Measurements from ENCODE around the gene CSKMT. TPM values are rescaled to one million over a fixed set of nuclear protein-coding genes. Genes with fewer than 3 reads are reported as not detected.

Gene CSKMT
- total and polyA plus RNA-seq, 10 of the 15 experiments (the other 5 are each of a cell fraction or from before 2014, with no cell fraction given): 7.0 to 213 (median 21.6) TPM

DNA sequence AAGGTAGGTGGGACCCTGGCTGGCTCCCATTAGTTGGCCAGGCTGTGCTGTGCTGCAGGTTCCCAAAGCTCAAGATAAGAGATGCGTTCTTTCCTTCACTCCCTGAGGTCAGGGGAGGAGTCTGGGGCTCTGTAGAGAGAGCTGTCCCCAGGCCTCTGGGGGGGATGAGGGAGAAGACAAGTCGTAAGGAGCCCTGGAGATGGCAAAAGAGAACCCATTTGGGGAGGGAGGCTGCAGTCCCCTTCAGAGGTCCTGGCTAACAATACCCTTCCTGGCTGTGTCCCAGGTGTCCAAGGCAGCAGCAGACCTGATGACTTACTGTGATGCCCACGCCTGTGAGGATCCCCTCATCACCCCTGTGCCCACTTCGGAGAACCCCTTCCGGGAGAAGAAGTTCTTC lies 43.3 kb downstream of the CSKMT start:
- Histone ChIP-seq H4K20me1 (ENCODE audit: control insufficient read depth, insufficient read depth) (no peaks in the 10 kb centered on the region), H3K36me3 (ENCODE audit: control insufficient read depth in 2 of 2, insufficient read depth in 2 of 2, low read length in 1 of 2) (peaks cover 12 to 17% of the 10 kb centered on the region in 2 experiments), H2AFZ (ENCODE audit: control insufficient read depth, low read depth, low read length) (no peak overlapping the region), H3K4me2 (ENCODE audit: control insufficient read depth, insufficient read depth) (peak overlapping the region; percentile 98), H3K9ac (ENCODE audit: control insufficient read depth, insufficient read depth, low read length) (peak overlapping the region; percentile 90), H3K27me3 (replicated peaks in 1 of 2; ENCODE audit: control insufficient read depth in 2 of 2, insufficient read depth in 2 of 2, low read length in 1 of 2) (no peaks in the 10 kb centered on the region), H3K9me3 (replicated peaks; ENCODE audit: control insufficient read depth, insufficient read depth, low read length) (no peaks in the 10 kb centered on the region), H3K4me1 (ENCODE audit: control insufficient read depth, insufficient read depth, low read length) (peaks cover 35% of the 10 kb centered on the region), H3K27ac (ENCODE audit: control insufficient read depth, insufficient read depth) (peak overlapping the region; percentile 88), H3K79me2 (ENCODE audit: control insufficient read depth, insufficient read depth, low read length) (no peaks in the 10 kb centered on the region), H3K4me3 (peak overlapping the region; percentile 83; the same call in 1 of the 2 replicates)
- DNase-seq (ENCODE audit: low read depth, low spot score) (no peak), FAIRE-seq (no peak), ATAC-seq (no peak)
- in situ Hi-C loops (cut with MboI) (no loop called here), intact Hi-C loops (cut with micrococcal nuclease; ENCODE audit: unreplicated experiment) (loop anchor here (5.0 kb wide), 1 partner anchor 106 kb away; the partner anchor contains the start of gene MTA2)
- no peak for TF ChIP-seq EGR1 (IDR thresholded peaks at IDR 0.05; ENCODE audit: borderline replicate concordance in 1 of 2, low read depth in 2 of 2, low read length in 2 of 2)
- TF ChIP-seq, protein P1, sequence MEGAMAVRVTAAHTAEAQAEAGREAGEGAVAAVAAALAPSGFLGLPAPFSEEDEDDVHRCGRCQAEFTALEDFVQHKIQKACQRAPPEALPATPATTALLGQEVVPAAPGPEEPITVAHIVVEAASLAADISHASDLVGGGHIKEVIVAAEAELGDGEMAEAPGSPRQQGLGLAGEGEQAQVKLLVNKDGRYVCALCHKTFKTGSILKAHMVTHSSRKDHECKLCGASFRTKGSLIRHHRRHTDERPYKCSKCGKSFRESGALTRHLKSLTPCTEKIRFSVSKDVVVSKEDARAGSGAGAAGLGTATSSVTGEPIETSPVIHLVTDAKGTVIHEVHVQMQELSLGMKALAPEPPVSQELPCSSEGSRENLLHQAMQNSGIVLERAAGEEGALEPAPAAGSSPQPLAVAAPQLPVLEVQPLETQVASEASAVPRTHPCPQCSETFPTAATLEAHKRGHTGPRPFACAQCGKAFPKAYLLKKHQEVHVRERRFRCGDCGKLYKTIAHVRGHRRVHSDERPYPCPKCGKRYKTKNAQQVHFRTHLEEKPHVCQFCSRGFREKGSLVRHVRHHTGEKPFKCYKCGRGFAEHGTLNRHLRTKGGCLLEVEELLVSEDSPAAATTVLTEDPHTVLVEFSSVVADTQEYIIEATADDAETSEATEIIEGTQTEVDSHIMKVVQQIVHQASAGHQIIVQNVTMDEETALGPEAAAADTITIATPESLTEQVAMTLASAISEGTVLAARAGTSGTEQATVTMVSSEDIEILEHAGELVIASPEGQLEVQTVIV (IDR thresholded peaks at IDR 0.05; ENCODE audit: borderline replicate concordance, partially characterized antibody): no peak
- TF ChIP-seq ZZZ3 (IDR thresholded peaks at IDR 0.05; ENCODE audit: control insufficient read depth, insufficient read length, low read depth): no peak
- no peak for TF ChIP-seq RB1 (IDR thresholded peaks at IDR 0.05; ENCODE audit: borderline replicate concordance)
- no peak for TF ChIP-seq PAX5 (IDR thresholded peaks at IDR 0.05; ENCODE audit: borderline replicate concordance, low read depth, low read length)
- TF ChIP-seq NBN (IDR thresholded peaks at IDR 0.05): no peak
- no peak for TF ChIP-seq POLR2AphosphoS2 (IDR thresholded peaks at IDR 0.05; ENCODE audit: low read depth, low read length)
- TF ChIP-seq KAT2A (conservative IDR thresholded peaks at IDR 0.05; ENCODE audit: control insufficient read depth, low read depth, low read length): no peak
- no peak for TF ChIP-seq IRF5 (IDR thresholded peaks at IDR 0.05; ENCODE audit: borderline replicate concordance)
- no peak for TF ChIP-seq YY1 (IDR thresholded peaks at IDR 0.05; ENCODE audit: low read depth, low read length)
- ChIA-PET CTCF (interaction anchor here (0.8 to 5.0 kb wide), 6 partner anchors 14 to 61 kb away, joined by 3 to 21 read pairs (median 4); partner anchors contain the start of gene ZBTB3), SMC1A (ENCODE audit: uncharacterized antibody, unreplicated experiment) (interaction anchor here (0.9 to 5.3 kb wide), 5 partner anchors 16 to 151 kb away, joined by 3 to 26 read pairs (median 3); partner anchors contain the start of genes HNRNPUL2 and TTC9C), RAD21 (ENCODE audit: unreplicated experiment) (interaction anchor here (1.0 to 1.7 kb wide), 4 partner anchors 43 to 78 kb away, joined by 3 to 8 read pairs (median 6); partner anchors contain the start of genes C11orf98, CSKMT and ZBTB3), POLR2A (interaction anchor here (0.6 to 7.6 kb wide), 14 partner anchors 19 to 147 kb away, joined by 4 to 79 read pairs (median 5); partner anchors contain the start of genes B3GAT3, C11orf98, CSKMT and HNRNPUL2)
- no TSS peak for BruUV-seq (replicated peaks)
- 85% methylated on average over 5 of the region's 5 CpGs for WGBS (ENCODE audit: insufficient coverage, insufficient replicate concordance, low lambda C conversion rate, missing lambda C conversion rate)
